ENCODE results near the gene ALK.

GRCh38 chr2:29922605-29923004, 1.2 kb upstream of the ALK start:
- no peak for TF ChIP-seq CTCF (IDR thresholded peaks at IDR 0.05)
- no peak for TF ChIP-seq POLR2A (IDR thresholded peaks at IDR 0.05; ENCODE audit: low read depth)
- no peak for TF ChIP-seq POLR2AphosphoS5 (IDR thresholded peaks at IDR 0.05)
- no peak for TF ChIP-seq EP300 (IDR thresholded peaks at IDR 0.05)

Measured in esophagus muscularis mucosa (tissue), 4 donors.